Measurements from ENCODE around the gene ACSM6.

Gene ACSM6

DNA sequence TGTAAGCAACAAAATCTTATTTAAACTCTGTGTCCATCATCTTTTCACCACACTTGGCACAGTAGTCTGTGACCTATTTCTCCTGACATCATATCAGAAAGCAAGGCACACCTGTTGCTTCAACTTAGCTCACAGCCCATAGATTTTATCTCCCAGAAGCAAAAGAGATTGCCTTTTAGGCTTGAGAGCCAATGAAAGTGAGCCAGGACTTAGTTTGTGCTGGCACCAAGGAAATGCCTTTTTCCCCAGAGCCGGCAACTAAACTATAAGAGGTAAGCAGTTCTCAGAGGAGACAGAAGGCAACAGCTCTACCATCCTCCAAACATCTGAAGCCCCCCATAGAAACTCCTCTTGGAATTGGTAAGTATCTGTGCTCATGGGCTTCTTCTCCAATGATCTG lies at the start of gene ACSM6:
Gene ACSM6 (plus strand): TSS at position 295 of the 400 bp plus-strand sequence. CDS start 248 bp downstream, outside the sequence.
- H3K9me3 Mint-ChIP-seq, result peaks cover 4% of the 10 kb centered on the region
- DNase-seq, result no peak

DNA sequence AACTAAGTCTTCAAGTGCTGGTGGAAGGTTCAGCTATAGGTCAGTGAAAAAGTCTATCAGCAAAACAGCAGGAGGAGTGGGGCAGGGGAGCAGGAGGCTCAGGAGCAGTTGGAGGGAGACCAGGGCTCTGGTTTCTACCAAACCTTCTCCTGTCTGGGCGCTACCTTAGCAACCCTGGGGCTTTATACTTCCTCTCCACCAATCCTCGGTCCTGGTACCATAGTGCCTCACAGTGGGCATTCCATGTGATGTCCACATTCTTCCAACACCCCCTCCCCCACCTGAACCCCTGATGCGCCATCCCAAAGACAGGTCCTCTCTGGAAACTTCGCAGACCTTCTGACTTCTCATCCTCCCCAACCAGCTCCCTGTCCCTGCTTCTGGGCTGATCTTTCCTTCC lies 25.3 kb upstream of the ACSM6 start:
- TF ChIP-seq, protein P1, sequence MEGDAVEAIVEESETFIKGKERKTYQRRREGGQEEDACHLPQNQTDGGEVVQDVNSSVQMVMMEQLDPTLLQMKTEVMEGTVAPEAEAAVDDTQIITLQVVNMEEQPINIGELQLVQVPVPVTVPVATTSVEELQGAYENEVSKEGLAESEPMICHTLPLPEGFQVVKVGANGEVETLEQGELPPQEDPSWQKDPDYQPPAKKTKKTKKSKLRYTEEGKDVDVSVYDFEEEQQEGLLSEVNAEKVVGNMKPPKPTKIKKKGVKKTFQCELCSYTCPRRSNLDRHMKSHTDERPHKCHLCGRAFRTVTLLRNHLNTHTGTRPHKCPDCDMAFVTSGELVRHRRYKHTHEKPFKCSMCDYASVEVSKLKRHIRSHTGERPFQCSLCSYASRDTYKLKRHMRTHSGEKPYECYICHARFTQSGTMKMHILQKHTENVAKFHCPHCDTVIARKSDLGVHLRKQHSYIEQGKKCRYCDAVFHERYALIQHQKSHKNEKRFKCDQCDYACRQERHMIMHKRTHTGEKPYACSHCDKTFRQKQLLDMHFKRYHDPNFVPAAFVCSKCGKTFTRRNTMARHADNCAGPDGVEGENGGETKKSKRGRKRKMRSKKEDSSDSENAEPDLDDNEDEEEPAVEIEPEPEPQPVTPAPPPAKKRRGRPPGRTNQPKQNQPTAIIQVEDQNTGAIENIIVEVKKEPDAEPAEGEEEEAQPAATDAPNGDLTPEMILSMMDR (IDR thresholded peaks at IDR 0.05), result no peak
- H3K4me3 Mint-ChIP-seq, result no peak overlapping the region
- peaks cover 28% of the 10 kb centered on the region for H3K9me3 Mint-ChIP-seq
- H3K36me3 Mint-ChIP-seq (ENCODE audit: low read depth), result peaks cover 35% of the 10 kb centered on the region
- peaks cover 5% of the 10 kb centered on the region for H3K27me3 Mint-ChIP-seq (ENCODE audit: low read depth, poor library complexity)
- DNase-seq, result no peak
- no peaks in the 10 kb centered on the region for H3K4me1 Mint-ChIP-seq
- H3K27ac Mint-ChIP-seq, result no peak overlapping the region

More for the DNA sequence above, at the start of gene ACSM6:
- Mint-ChIP-seq H3K27me3 (ENCODE audit: low read depth, poor library complexity) (no peaks in the 10 kb centered on the region), H3K36me3 (ENCODE audit: low read depth) (peaks cover 4% of the 10 kb centered on the region), H3K4me1 (no peaks in the 10 kb centered on the region), H3K27ac (no peak within 1 kb of the TSS), H3K4me3 (no peak within 1 kb of the TSS)
- TF ChIP-seq, protein P1 (IDR thresholded peaks at IDR 0.05), result no peak

DNA sequence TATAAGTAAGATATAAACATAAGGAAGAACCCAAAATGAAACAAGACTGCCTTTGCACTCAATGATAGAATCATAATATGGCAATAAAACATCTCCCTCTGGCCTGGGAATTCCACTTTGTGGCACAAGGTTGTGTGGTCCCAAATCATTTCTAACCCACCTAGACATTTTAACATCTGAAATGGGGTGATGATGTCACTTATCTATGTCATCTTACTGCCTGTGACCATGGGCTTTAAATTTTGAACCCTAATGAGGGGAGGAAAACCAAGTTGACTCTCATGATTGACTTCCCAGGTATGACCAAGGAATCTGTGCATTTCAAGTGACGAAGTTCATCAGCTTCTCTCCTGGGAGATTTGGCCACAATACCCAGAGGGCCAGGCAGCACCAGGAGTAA lies 24.5 kb upstream of the ACSM6 start:
- TF ChIP-seq, protein P1 (IDR thresholded peaks at IDR 0.05), result no peak
- Mint-ChIP-seq H3K4me3 (no peak overlapping the region), H3K4me1 (no peaks in the 10 kb centered on the region), H3K27ac (no peak overlapping the region), H3K27me3 (ENCODE audit: low read depth, poor library complexity) (peaks cover 3% of the 10 kb centered on the region), H3K9me3 (peaks cover 20% of the 10 kb centered on the region), H3K36me3 (ENCODE audit: low read depth) (peaks cover 30% of the 10 kb centered on the region)
- DNase-seq, result no peak

- Mint-ChIP-seq H3K36me3 (ENCODE audit: low read depth) (peaks cover 34% of the 10 kb centered on the region), H3K27ac (no peak overlapping the region), H3K4me1 (no peaks in the 10 kb centered on the region), H3K9me3 (peaks cover 24% of the 10 kb centered on the region), H3K27me3 (ENCODE audit: low read depth, poor library complexity) (peaks cover 3% of the 10 kb centered on the region), H3K4me3 (no peak overlapping the region)
- TF ChIP-seq, protein P1 (IDR thresholded peaks at IDR 0.05), result no peak
- DNase-seq, result no peak
Measured at GRCh38 chr10:95170790-95171189, 23.2 kb upstream of the ACSM6 start.

GRCh38 chr10:95171336-95171735 lies 22.7 kb upstream of the ACSM6 start:
- Mint-ChIP-seq H3K4me1 (no peaks in the 10 kb centered on the region), H3K9me3 (peaks cover 22% of the 10 kb centered on the region), H3K27ac (no peak overlapping the region), H3K36me3 (ENCODE audit: low read depth) (peaks cover 28% of the 10 kb centered on the region), H3K27me3 (ENCODE audit: low read depth, poor library complexity) (peaks cover 3% of the 10 kb centered on the region), H3K4me3 (no peak overlapping the region)
- no peak for DNase-seq
- TF ChIP-seq, protein P1 (IDR thresholded peaks at IDR 0.05), result no peak

DNA sequence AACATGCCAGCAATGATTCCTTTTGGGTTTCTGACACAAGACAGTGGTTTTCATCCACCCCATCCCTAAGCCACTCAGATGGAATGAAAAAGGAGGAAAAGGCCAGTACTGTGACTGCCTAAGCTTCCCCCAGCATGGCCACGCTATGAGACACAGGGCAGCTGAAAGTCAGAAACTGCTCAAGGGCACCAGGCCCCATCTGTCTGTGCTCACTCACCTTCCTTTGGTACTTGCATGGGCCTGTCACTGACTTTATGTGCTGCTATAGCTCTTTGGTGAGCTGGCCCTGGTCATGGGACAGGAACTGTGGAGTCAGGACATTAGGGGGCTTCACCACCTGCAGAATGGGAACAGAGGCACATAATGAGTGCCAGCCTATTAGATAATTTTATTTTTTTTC lies 21.2 kb upstream of the ACSM6 start:
- Mint-ChIP-seq H3K9me3 (peaks cover 15% of the 10 kb centered on the region), H3K4me3 (no peak overlapping the region), H3K36me3 (ENCODE audit: low read depth) (peaks cover 16% of the 10 kb centered on the region), H3K27me3 (ENCODE audit: low read depth, poor library complexity) (peaks cover 3% of the 10 kb centered on the region), H3K4me1 (no peaks in the 10 kb centered on the region), H3K27ac (no peak overlapping the region)
- TF ChIP-seq, protein P1 (IDR thresholded peaks at IDR 0.05), result no peak
- DNase-seq, result no peak

Measured in nephron progenitor cell (in vitro differentiated cells).